GM19328 (cell line): ENCODE measurements around the gene CD9.

Experiments
- ATAC-seq: cut with Tn5 transposase; IDR thresholded peaks from one replicate; pipeline ENCODE4 v1.9.1; 2021; ENCODE audit warnings: mild to moderate bottlenecking, moderate library complexity; ENCODE audit not compliant: unreplicated experiment

CD9 gene

DNA sequence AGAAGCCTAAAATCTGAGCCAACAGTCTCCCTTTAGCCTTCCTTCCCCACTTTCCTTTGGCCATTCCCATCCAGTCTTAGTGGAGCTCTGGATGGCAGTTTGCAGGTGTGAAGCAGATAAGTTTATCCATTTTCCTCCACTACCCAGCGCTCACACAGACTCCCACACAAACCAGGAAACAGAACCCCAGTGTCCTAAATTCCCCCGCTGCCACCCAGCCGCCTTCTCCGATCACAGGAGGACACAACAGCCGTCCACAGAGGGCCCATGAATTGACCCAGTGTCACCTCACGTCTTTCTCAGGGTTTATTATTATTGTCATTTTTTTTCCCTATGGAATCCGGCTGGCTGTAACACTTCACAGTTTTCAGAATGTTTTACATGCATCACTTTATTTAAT, 16.4 kb downstream of the CD9 start:
- no peak for ATAC-seq

DNA sequence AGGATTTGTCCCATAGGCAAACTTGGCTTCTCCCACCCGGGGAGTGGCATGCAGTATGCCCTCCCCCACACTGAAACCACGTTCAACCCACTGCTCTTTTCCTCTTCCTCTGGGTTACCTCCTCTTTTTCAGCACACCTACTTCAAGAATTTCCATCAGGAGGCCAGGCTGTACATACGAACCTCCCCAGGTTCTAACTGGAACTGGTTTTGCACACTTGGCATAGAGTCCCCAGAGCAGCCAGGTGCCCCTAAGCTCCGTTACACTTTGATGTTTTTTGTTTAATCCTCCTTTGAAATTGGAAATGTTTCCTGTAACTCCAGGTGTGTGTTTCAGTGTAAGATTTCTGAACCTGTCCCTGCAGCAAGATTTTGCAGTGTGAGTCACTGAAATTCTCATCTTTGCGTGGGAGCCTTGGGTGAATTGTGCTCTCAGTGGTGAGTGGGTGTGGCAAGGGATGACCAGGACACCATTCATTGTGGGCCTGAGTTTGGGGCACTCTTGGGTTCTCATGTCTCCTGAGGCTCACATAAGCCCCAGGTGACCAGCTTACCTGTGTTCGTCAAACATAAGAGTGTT, 18.2 kb downstream of the CD9 start:
- ATAC-seq: no peak

GRCh38 chr12:6219980-6220379, 19.8 kb downstream of the CD9 start:
- no peak for ATAC-seq

DNA sequence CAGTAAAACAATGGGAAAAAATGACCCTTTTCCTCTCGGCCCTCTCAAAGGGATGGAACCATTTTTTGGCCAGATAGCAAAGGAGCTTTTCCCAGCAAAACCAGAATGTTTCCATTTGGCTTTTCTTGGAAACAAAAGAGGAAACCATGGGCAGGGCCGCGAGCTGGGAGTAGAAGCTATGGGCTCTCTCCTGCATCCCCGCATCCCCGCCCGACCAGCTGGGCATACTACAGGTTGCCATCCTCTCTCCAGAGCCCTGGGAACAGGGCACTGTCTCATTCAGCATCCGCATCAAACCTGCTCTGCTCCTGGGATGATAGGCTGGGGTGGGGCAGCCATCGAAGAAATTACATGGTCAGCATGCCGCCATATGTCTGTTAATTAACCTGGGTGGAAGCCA, 20.9 kb downstream of the CD9 start:
- no peak for ATAC-seq

DNA sequence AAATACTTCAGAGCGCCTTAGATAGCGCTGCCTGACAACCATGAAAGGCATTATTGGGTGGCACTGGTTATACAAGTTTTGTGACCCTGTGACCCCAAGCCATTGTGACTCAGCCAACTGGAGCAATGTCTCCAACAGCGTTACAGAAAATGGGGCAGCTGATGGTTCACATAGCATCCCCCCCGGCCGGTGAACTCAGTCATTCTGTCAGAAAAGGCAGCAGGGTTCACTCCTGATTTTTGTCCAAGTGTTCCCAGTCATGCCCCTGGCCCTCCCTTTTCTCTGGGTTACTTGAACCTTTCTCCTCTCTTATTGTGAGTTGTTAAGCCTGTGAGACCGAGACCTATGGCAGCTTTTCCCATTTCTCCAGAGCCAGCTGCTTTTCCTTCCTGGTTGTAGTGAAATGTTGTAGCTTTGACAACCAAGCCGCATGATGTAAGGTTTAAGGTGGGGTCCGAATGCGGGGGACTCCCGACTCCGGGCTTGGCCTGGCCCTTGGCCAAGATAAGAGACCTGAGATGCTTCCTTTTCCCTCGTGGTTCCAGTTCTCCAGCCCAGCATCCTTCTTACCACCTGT, 22.0 kb downstream of the CD9 start:
- no peak for ATAC-seq

GRCh38 chr12:6223545-6223944, 23.3 kb downstream of the CD9 start:
- ATAC-seq: no peak

- no peak for ATAC-seq
Observed at GRCh38 chr12:6224550-6224949, 24.4 kb downstream of the CD9 start.

DNA sequence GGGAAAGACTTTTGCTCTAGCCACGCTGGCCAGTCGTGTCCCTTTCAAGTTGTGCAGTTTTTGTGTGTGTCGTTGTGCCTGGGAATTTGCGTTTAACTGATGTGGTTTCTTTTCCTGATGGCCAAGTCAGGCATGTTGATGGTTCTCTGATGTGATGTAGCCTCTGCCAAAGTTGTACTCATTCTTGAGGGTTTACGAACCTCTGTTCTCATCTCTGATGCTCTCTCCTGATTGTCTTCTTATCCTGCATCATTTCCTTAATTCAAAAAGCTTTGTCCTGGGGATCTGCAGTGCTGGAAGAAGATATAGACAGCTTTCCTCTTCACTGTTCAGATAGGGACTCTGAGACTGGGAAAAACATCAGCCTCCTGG, 25.4 kb downstream of the CD9 start:
- no peak for ATAC-seq

GRCh38 chr12:6226002-6226678, 25.9 kb downstream of the CD9 start:
- ATAC-seq: no peak

DNA sequence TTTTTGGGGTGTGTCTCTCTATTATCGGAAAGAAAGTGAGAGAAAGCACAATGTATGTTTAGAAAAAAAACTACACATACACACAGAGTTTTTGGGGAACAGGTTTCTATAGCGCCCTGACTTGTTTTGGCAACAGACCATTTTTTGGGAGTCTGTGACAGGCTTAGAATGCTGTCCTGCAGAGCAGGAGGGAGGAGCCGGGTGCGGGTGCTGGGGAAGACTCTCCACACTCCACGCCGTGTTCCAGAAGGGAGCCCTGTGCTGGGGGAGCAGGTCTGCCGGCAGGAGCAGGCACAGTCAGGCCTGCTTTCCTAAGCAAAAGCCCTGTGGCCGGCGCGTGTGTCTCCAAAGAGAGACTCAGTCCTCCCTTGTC, 26.5 kb downstream of the CD9 start:
- no peak for ATAC-seq

GRCh38 chr12:6228535-6229223, 28.5 kb downstream of the CD9 start:
- no peak for ATAC-seq

DNA sequence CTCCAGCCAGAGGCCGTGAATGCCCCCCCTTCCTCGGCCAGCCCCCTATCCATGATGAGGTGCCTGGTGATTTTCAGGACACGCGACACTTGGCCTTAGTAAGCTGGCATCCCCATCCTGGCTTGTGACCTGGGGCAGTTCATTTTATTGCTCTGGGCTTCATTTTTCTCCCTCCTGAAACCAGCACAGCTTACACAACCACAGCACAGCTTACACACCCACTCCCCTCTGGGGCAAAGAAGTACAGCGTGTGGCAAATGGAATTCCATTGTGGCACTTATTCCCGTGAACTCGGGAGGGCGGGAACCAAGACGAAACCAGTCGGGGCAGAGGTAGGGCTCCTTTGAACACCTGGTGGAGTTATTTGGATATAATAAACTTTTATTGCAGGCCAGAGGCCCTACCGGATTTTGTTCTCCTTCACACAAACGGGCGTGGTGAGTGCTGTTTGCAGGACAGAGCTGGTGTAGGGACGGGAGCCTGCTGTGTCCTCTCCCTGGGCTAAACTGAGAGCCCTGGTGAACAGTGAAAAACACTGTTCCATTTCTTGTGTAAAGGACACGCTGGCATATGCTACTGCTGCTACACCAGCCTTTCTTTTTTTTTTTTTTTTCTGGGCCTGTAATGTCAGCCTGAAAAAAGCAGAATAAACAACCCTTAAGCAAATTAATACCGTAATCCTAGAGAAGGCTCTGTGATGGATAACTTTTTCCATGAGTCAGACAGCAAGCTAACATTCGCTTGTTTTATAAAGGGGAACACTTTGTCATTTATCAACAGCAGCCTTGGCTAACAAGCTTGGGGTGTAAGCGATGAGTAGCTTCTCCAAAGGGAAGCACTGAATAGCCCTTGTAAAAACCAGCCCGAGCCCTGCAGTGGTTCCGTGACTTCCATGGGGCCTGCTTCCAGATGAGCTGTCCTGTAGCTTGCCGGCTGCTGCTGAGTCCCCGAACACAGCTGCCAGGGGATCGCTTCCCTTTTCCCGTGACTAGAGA, 29.3 kb downstream of the CD9 start:
- ATAC-seq: no peak

- no peak for ATAC-seq
Observed at GRCh38 chr12:6230321-6231110, 30.3 kb downstream of the CD9 start.

GRCh38 chr12:6231359-6232268, 31.4 kb downstream of the CD9 start:
- ATAC-seq: no peak

DNA sequence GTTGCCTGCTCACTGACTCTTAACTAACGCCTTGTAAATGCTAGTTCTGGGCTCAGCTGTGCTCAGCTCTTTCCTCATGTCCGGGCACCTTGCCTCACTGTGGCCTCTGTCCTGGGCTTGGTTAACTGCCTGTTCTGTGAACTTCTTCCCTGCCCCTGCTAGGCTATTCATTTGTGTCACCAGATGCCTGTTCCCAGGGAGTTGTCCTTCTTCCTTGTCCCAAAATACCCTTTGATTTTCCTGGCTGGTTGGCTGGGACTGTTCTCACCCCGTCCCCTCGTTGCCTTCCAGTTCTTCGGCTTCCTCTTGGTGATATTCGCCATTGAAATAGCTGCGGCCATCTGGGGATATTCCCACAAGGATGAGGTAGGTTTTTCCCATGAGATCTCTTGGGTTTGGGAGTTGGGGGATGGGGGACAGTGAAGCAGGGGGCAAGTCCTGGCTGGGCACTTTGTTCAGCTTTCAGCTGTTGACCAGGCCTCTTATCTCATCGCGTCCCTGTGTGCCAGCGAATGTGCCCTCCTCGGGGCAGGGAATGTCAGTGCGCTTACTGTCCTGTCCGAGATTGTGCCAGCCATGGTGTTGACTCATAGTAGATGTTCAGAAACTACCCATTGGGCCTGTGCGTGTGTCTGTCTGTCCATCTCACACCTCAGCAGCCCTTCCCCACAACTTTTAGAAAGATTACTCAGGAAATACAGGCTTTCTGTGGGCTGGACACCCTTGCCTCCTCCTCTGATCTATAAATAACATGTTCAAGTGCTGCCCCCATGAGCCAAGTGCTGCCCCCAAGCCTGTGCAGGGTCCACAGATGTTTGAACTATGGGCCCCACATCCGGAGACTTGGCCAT, 33.1 kb downstream of the CD9 start:
- no peak for ATAC-seq

GRCh38 chr12:6234214-6234613, 34.0 kb downstream of the CD9 start:
- no peak for ATAC-seq

DNA sequence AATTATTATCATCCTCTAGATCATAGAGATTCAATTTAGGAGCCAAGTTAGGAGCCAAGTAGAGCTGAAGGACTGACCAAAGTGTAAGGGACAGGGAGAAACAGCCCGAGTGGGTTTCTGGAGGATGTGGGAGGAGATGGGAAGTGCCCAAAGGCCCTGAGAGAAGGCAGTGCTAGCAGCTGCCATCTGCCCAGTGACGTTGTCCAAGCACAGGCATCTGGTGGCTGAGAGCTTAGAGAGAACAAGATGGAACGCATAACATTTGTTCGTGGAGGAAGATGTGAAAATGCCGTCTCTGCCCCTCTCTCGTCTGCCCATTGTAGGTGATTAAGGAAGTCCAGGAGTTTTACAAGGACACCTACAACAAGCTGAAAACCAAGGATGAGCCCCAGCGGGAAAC, 34.7 kb downstream of the CD9 start:
- ATAC-seq: no peak

DNA sequence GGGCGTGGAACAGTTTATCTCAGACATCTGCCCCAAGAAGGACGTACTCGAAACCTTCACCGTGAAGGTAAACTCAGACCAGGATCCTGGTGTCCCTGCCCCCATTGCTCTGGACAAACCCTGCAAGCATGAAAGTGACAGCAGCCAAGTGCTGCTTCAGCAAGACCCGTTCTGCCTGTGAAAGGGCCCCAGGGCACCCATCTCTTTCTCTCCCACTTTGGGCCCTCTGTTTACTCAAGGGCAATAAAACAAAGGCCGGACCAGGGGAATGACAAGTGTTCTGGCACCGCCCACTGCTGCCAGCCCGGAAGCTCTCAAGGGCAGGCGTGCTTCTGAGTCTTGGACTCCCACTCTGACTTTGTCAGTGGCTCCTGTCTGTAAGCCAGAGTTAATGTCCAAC, 35.3 kb downstream of the CD9 start:
- no peak for ATAC-seq
